GM12873 (cell line): ENCODE measurements around the gene PHPT1.

ENCODE experiments used
- CTCF ChIP-seq: IDR thresholded peaks from 2 replicates; pipeline ENCODE4 v1.5.1; 2012; ENCODE audit warnings: low read depth, mild to moderate bottlenecking, moderate library complexity, low read length, control low read depth; ENCODE audit not compliant: insufficient read depth; ENCODE audit errors: missing control alignments

PHPT1 gene

GRCh38 chr9:136855461-136856078 is 6.4 kb downstream of the PHPT1 start:
- TF ChIP-seq CTCF, result no peak

- no peak for TF ChIP-seq CTCF
Measured at GRCh38 chr9:136856079-136856476, 6.9 kb downstream of the PHPT1 start.

GRCh38 chr9:136856541-136857141 is 7.4 kb downstream of the PHPT1 start:
- TF ChIP-seq CTCF, result peak; percentile 25

GRCh38 chr9:136857166-136857565 is 8.0 kb downstream of the PHPT1 start:
- TF ChIP-seq CTCF, result no peak

GRCh38 chr9:136857581-136858412 is 8.6 kb downstream of the PHPT1 start:
- TF ChIP-seq CTCF, result no peak

GRCh38 chr9:136858452-136858843 is 9.2 kb downstream of the PHPT1 start:
- TF ChIP-seq CTCF, result no peak
